Stimulated activated CD4-positive, alpha-beta T cell treated with anti-CD3 and anti-CD28 coated beads, Interleukin-1b, Interleukin-23, amount 100 ng/mL, for 48 hours (primary cell): ENCODE data around the gene ARHGEF26.
A peak's percentile ranks its signal among the peaks of the same experiment; 100 is the strongest.
"Not testable (repeated sequence)": the region's sequence is repeated elsewhere in the genome, so short reads cannot be mapped to it uniquely, and the experiment has no call there.

Source experiments
- DNase-seq: peaks from one replicate; pipeline ENCODE4 v3.0.0-alpha.2; 2020

ARHGEF26 gene

GRCh38 chr3:154120961-154121700 is at the start of gene ARHGEF26:
Gene ARHGEF26 (plus strand): TSS chr3:154121390. CDS start chr3:154121993, 603 bp downstream.
- DNase-seq = peak; percentile 75

GRCh38 chr3:154074966-154075365 is 46.2 kb upstream of the ARHGEF26 start:
- DNase-seq = no peak

- DNase-seq = no peak
Measured at GRCh38 chr3:154078672-154079071, 42.5 kb upstream of the ARHGEF26 start.

GRCh38 chr3:154081305-154081704 is 39.9 kb upstream of the ARHGEF26 start:
- no peak for DNase-seq

GRCh38 chr3:154085071-154085470 is 36.1 kb upstream of the ARHGEF26 start:
- no peak for DNase-seq

- DNase-seq = no peak
Measured at GRCh38 chr3:154085799-154086198, 35.4 kb upstream of the ARHGEF26 start.

- no peak for DNase-seq
Measured at GRCh38 chr3:154086286-154086685, 34.9 kb upstream of the ARHGEF26 start.

GRCh38 chr3:154087756-154088480 is 33.3 kb upstream of the ARHGEF26 start:
- DNase-seq = not testable (repeated sequence)

- DNase-seq = no peak
Measured at GRCh38 chr3:154089421-154090420, 31.5 kb upstream of the ARHGEF26 start.

- no peak for DNase-seq
Measured at GRCh38 chr3:154094051-154094450, 27.1 kb upstream of the ARHGEF26 start.

- no peak for DNase-seq
Measured at GRCh38 chr3:154095832-154096421, 25.3 kb upstream of the ARHGEF26 start.

GRCh38 chr3:154098376-154098775 is 22.8 kb upstream of the ARHGEF26 start:
- no peak for DNase-seq

GRCh38 chr3:154100556-154100955 is 20.6 kb upstream of the ARHGEF26 start:
- no peak for DNase-seq

- DNase-seq = no peak
Measured at GRCh38 chr3:154101250-154101649, 19.9 kb upstream of the ARHGEF26 start.

- no peak for DNase-seq
Measured at GRCh38 chr3:154102225-154102624, 19.0 kb upstream of the ARHGEF26 start.

- no peak for DNase-seq
Measured at GRCh38 chr3:154105218-154105975, 15.8 kb upstream of the ARHGEF26 start.

GRCh38 chr3:154111365-154111935 is 9.7 kb upstream of the ARHGEF26 start:
- DNase-seq = no peak

GRCh38 chr3:154112146-154112852 is 8.9 kb upstream of the ARHGEF26 start:
- no peak for DNase-seq

- DNase-seq = no peak
Measured at GRCh38 chr3:154113609-154114008, 7.6 kb upstream of the ARHGEF26 start.

- no peak for DNase-seq
Measured at GRCh38 chr3:154115332-154115731, 5.9 kb upstream of the ARHGEF26 start.

- DNase-seq = no peak
Measured at GRCh38 chr3:154119951-154120350, 1.2 kb upstream of the ARHGEF26 start.
